Endothelial cell (in vitro differentiated cells): ENCODE results near the gene AP2S1. TPM values are rescaled to one million over a fixed set of nuclear protein-coding genes. Genes with fewer than 3 reads are reported as not detected.
"Not testable (repeated sequence)": the region's sequence is repeated elsewhere in the genome, so short reads cannot be mapped to it uniquely, and the experiment has no call there.

ENCODE experiments used
- DNase-seq: peaks from one replicate; pipeline ENCODE4 v3.0.0; 2021; ENCODE audit warnings: low spot score
- H3K27ac Mint-ChIP-seq: one replicate; pipeline ENCODE4 v1.8.0; 2021; ENCODE audit warnings: mixed read lengths, inconsistent platforms; ENCODE audit not compliant: unreplicated experiment
- H3K27me3 Mint-ChIP-seq: one replicate; pipeline ENCODE4 v1.8.0; 2021; ENCODE audit warnings: mild to moderate bottlenecking, moderate library complexity, mixed read lengths, inconsistent platforms; ENCODE audit not compliant: unreplicated experiment
- H3K36me3 Mint-ChIP-seq: one replicate; pipeline ENCODE4 v1.8.0; 2021; ENCODE audit warnings: mild to moderate bottlenecking, low read depth, mixed read lengths, inconsistent platforms; ENCODE audit not compliant: unreplicated experiment
- H3K4me1 Mint-ChIP-seq: one replicate; pipeline ENCODE4 v1.8.0; 2021; ENCODE audit warnings: mild to moderate bottlenecking, mixed read lengths, inconsistent platforms; ENCODE audit not compliant: unreplicated experiment
- H3K4me3 Mint-ChIP-seq: one replicate; pipeline ENCODE4 v1.8.0; 2021; ENCODE audit warnings: mild to moderate bottlenecking, mixed read lengths, inconsistent platforms; ENCODE audit not compliant: unreplicated experiment
- H3K9me3 Mint-ChIP-seq: one replicate; pipeline ENCODE4 v1.8.0; 2021; ENCODE audit warnings: mixed read lengths, inconsistent platforms; ENCODE audit not compliant: unreplicated experiment
- CTCF ChIP-seq: fragments of 200-600 bp; sonication (generic); IDR thresholded peaks from one replicate; pipeline ENCODE4 v1.5.0; 2021; ENCODE audit warnings: antibody characterized with exemption; ENCODE audit not compliant: unreplicated experiment
- total RNA-seq: library from RNA; stranded (reverse); fragmentation: NEBNext Ultra II Directional; extraction: Animal tissue kit (Norgen Biotek cat#: 25700); gene quantifications from one replicate; pipeline ENCODE4 v1.2.1, GENCODE V29; 2021; ENCODE audit not compliant: unreplicated experiment

AP2S1 gene
- total RNA-seq, 1 donor from 2014 or later, result 381 TPM

GRCh38 chr19:46885411-46885810 is 34.8 kb upstream of the AP2S1 start:
- no peak for TF ChIP-seq CTCF
- H3K4me3 Mint-ChIP-seq, result no peak overlapping the region
- H3K27me3 Mint-ChIP-seq, result peaks cover 2% of the 10 kb centered on the region
- no peak overlapping the region for H3K27ac Mint-ChIP-seq
- no peak for DNase-seq
- H3K36me3 Mint-ChIP-seq, result no peaks in the 10 kb centered on the region
- peaks cover 3% of the 10 kb centered on the region for H3K4me1 Mint-ChIP-seq
- no peaks in the 10 kb centered on the region for H3K9me3 Mint-ChIP-seq

GRCh38 chr19:46882751-46883150 is 32.1 kb upstream of the AP2S1 start:
- not testable (repeated sequence) for H3K27me3 Mint-ChIP-seq, DNase-seq, H3K4me1 Mint-ChIP-seq, H3K9me3 Mint-ChIP-seq, H3K36me3 Mint-ChIP-seq
- H3K27ac Mint-ChIP-seq, result peak overlapping the region; percentile 61
- peak overlapping the region; percentile 42 for H3K4me3 Mint-ChIP-seq

- H3K4me3 Mint-ChIP-seq, result no peak overlapping the region
- no peak for DNase-seq
- H3K27me3 Mint-ChIP-seq, result no peaks in the 10 kb centered on the region
- no peak overlapping the region for H3K27ac Mint-ChIP-seq
- no peaks in the 10 kb centered on the region for H3K9me3 Mint-ChIP-seq
- peaks cover 3% of the 10 kb centered on the region for H3K4me1 Mint-ChIP-seq
- no peaks in the 10 kb centered on the region for H3K36me3 Mint-ChIP-seq
- TF ChIP-seq CTCF, result no peak
Measured at GRCh38 chr19:46882034-46882433, 31.4 kb upstream of the AP2S1 start.

GRCh38 chr19:46881092-46881491 is 30.4 kb upstream of the AP2S1 start:
- no peaks in the 10 kb centered on the region for H3K9me3 Mint-ChIP-seq
- no peak for DNase-seq
- peaks cover 3% of the 10 kb centered on the region for H3K4me1 Mint-ChIP-seq
- H3K27me3 Mint-ChIP-seq, result no peaks in the 10 kb centered on the region
- no peak overlapping the region for H3K27ac Mint-ChIP-seq
- no peak for TF ChIP-seq CTCF
- H3K4me3 Mint-ChIP-seq, result no peak overlapping the region
- H3K36me3 Mint-ChIP-seq, result no peaks in the 10 kb centered on the region

GRCh38 chr19:46880431-46880830 is 29.8 kb upstream of the AP2S1 start:
- no peak overlapping the region for H3K27ac Mint-ChIP-seq
- no peak overlapping the region for H3K4me3 Mint-ChIP-seq
- no peak for DNase-seq
- H3K36me3 Mint-ChIP-seq, result no peaks in the 10 kb centered on the region
- TF ChIP-seq CTCF, result no peak
- peaks cover 3% of the 10 kb centered on the region for H3K4me1 Mint-ChIP-seq
- H3K27me3 Mint-ChIP-seq, result no peaks in the 10 kb centered on the region
- H3K9me3 Mint-ChIP-seq, result no peaks in the 10 kb centered on the region
